Measurements from ENCODE around the gene STX11. TPM values are rescaled to one million over a fixed set of nuclear protein-coding genes. Genes with fewer than 3 reads are reported as not detected.

The STX11 gene
- total and polyA plus RNA-seq, 10 donors: 5.9 to 76.0 (median 42.0) TPM

GRCh38 chr6:144215932-144216667 lies 65.8 kb downstream of the STX11 start:
- 0 to 1% (median 1%) methylated on average over 25 to 61 of the region's 61 CpGs for WGBS, 5 donors
- peaks cover 15 to 43% (median 27%) of the 10 kb centered on the region in 6 donors for H3K4me1 ChIP-seq
- TF ChIP-seq POLR2A (IDR thresholded peaks at IDR 0.05) (no peak), POLR2AphosphoS5 (IDR thresholded peaks at IDR 0.05) (peak; percentile 72 to 91 (median 83)), CTCF (IDR thresholded peaks at IDR 0.05 in 8 of 11, conservative IDR thresholded peaks at IDR 0.05 in 3 of 11) (peak in 10 of 11 experiments; percentile 60 to 87 (median 78))
- peak overlapping the region; percentile 55 to 80 (median 66) for H3K4me3 ChIP-seq
- peak overlapping the region; percentile 96 to 99 (median 97) for H3K27ac ChIP-seq
- peak; percentile 98 for DNase-seq
- H3K36me3 ChIP-seq: no peaks in the 10 kb centered on the region
- peaks cover 0 to 6% (median 0%) of the 10 kb centered on the region in 8 donors for H3K9me3 ChIP-seq
- intact Hi-C loops (cut with DNase I; ENCODE audit: low total_unique reads): loop anchor here (5.0 to 10.0 kb wide), 2 partner anchors 61 to 114 kb away; partner anchors contain the start of gene STX11
- no peaks in the 10 kb centered on the region for H3K27me3 ChIP-seq (replicated peaks in 1 of 7)

GRCh38 chr6:144216668-144217218 lies 66.4 kb downstream of the STX11 start:
- peak overlapping the region; percentile 55 to 80 (median 66) for H3K4me3 ChIP-seq
- peaks cover 0 to 6% (median 0%) of the 10 kb centered on the region in 8 donors for H3K9me3 ChIP-seq
- intact Hi-C loops (cut with DNase I; ENCODE audit: low total_unique reads): loop anchor here (5.0 to 10.0 kb wide), 2 partner anchors 62 to 114 kb away; partner anchors contain the start of gene STX11
- H3K27ac ChIP-seq: peak overlapping the region; percentile 96 to 99 (median 97)
- no peak for TF ChIP-seq POLR2A (IDR thresholded peaks at IDR 0.05)
- TF ChIP-seq CTCF (IDR thresholded peaks at IDR 0.05 in 8 of 11, conservative IDR thresholded peaks at IDR 0.05 in 3 of 11): peak in 2 of 11 experiments; percentile 10 to 16
- TF ChIP-seq POLR2AphosphoS5 (IDR thresholded peaks at IDR 0.05): no peak
- no peaks in the 10 kb centered on the region for H3K36me3 ChIP-seq
- H3K4me1 ChIP-seq: peaks cover 15 to 43% (median 27%) of the 10 kb centered on the region in 6 donors
- H3K27me3 ChIP-seq (replicated peaks in 1 of 7): no peaks in the 10 kb centered on the region
- peak; percentile 94 for DNase-seq
- WGBS, 5 donors: 6 to 11% (median 8%) methylated on average over 18 of the region's 18 CpGs

- Histone ChIP-seq H3K4me1 (peaks cover 15 to 43% (median 27%) of the 10 kb centered on the region in 6 donors), H3K4me3 (peak overlapping the region in 4 of 8 donors; percentile 60 to 80 (median 70)), H3K27me3 (replicated peaks in 1 of 7) (no peaks in the 10 kb centered on the region), H3K9me3 (peaks cover 0 to 6% (median 0%) of the 10 kb centered on the region in 8 donors), H3K36me3 (no peaks in the 10 kb centered on the region), H3K27ac (peak overlapping the region in 5 of 8 donors; percentile 97 to 98 (median 97))
- 77 to 87% (median 77%) methylated on average over 11 of the region's 11 CpGs for WGBS, 5 donors
- DNase-seq: no peak
- TF ChIP-seq POLR2AphosphoS5 (IDR thresholded peaks at IDR 0.05) (no peak), CTCF (IDR thresholded peaks at IDR 0.05 in 8 of 11, conservative IDR thresholded peaks at IDR 0.05 in 3 of 11) (no peak), POLR2A (IDR thresholded peaks at IDR 0.05) (no peak)
- intact Hi-C loops (cut with DNase I; ENCODE audit: low total_unique reads): loop anchor here (5.0 to 10.0 kb wide), 2 partner anchors 62 to 115 kb away; partner anchors contain the start of gene STX11
Observed at GRCh38 chr6:144217264-144217663, 66.9 kb downstream of the STX11 start.

GRCh38 chr6:144217797-144218196 lies 67.5 kb downstream of the STX11 start:
- Histone ChIP-seq H3K4me1 (peaks cover 15 to 43% (median 27%) of the 10 kb centered on the region in 6 donors), H3K9me3 (peaks cover 0 to 6% (median 0%) of the 10 kb centered on the region in 8 donors), H3K27me3 (replicated peaks in 1 of 7) (no peaks in the 10 kb centered on the region), H3K4me3 (no peak overlapping the region), H3K36me3 (no peaks in the 10 kb centered on the region), H3K27ac (peak overlapping the region in 3 of 8 donors; percentile 4 to 97 (median 51))
- no peak for DNase-seq
- intact Hi-C loops (cut with DNase I; ENCODE audit: low total_unique reads): loop anchor here (5.0 to 10.0 kb wide), 2 partner anchors 63 to 115 kb away; partner anchors contain the start of gene STX11
- no peak for TF ChIP-seq POLR2AphosphoS5 (IDR thresholded peaks at IDR 0.05)
- TF ChIP-seq CTCF (IDR thresholded peaks at IDR 0.05 in 8 of 11, conservative IDR thresholded peaks at IDR 0.05 in 3 of 11): no peak
- no peak for TF ChIP-seq POLR2A (IDR thresholded peaks at IDR 0.05)

Data from spleen (tissue), 11 donors.